ENCODE data around the gene EML1. TPM values are rescaled to one million over a fixed set of nuclear protein-coding genes. Genes with fewer than 3 reads are reported as not detected.

Gene EML1
- total and polyA plus RNA-seq, 2 of the 13 experiments (the other 11 are each of a cell fraction or from before 2014, with no cell fraction given), result 0.59 to 1.7 TPM

- H3K27me3 ChIP-seq (ENCODE audit: control insufficient read depth in 1 of 2, insufficient read depth in 2 of 2, low read length in 2 of 2), result peaks cover 3 to 47% of the 10 kb centered on the region in 2 experiments; a peak in 3 of 5 replicates
- ChIA-PET CTCF (ENCODE audit: low intra/inter-chr PET ratio, low total read pairs) (no interaction called here), POLR2A (no interaction called here)
- DNase-seq (ENCODE audit: low spot score) (no peak), ATAC-seq (no peak), FAIRE-seq (no peak)
- H3K36me3 ChIP-seq (replicated peaks in 1 of 2; ENCODE audit: control insufficient read depth in 1 of 2, insufficient read depth in 2 of 2, low read length in 2 of 2), result no peaks in the 10 kb centered on the region
- no peak overlapping the region for H3K27ac ChIP-seq (ENCODE audit: extremely low read length, insufficient read depth, low read length)
- no TSS peak for BruUV-seq (replicated peaks)
- peaks cover 9% of the 10 kb centered on the region; the same call in 1 of the 2 replicates for H3K4me1 ChIP-seq (ENCODE audit: insufficient read depth, low read length)
- intact Hi-C loops (cut with micrococcal nuclease; ENCODE audit: unreplicated experiment), result no loop called here
- no peaks in the 10 kb centered on the region for H4K20me1 ChIP-seq (ENCODE audit: insufficient read depth, low read length)
- H3K9me3 ChIP-seq (ENCODE audit: low read length), result no peaks in the 10 kb centered on the region
- H2AFZ ChIP-seq (ENCODE audit: low read length), result no peak overlapping the region
- no peak overlapping the region for H3K4me2 ChIP-seq (ENCODE audit: low read depth, low read length)
- in situ Hi-C loops (cut with HindIII; ENCODE audit: extremely low pct_ligation_motif_present, low pct_unique_long_range_greater_than_20kb), result no loop called here
- TF ChIP-seq NR3C1 (CRISPR knock-in tag; IDR thresholded peaks at IDR 0.05), result no peak
- no peak for TF ChIP-seq CEBPZ (IDR thresholded peaks at IDR 0.05; ENCODE audit: low read length)
- no peak for TF ChIP-seq ZEB1 (IDR thresholded peaks at IDR 0.05; ENCODE audit: insufficient replicate concordance, low read depth)
- no peak for TF ChIP-seq SP2 (CRISPR knock-in tag; IDR thresholded peaks at IDR 0.05)
- TF ChIP-seq ZZZ3 (CRISPR knock-in tag; IDR thresholded peaks at IDR 0.05; ENCODE audit: borderline replicate concordance), result no peak
- TF ChIP-seq RCOR2 (CRISPR knock-in tag; IDR thresholded peaks at IDR 0.05), result no peak
- no peak for TF ChIP-seq HMGA1 (CRISPR knock-in tag; conservative IDR thresholded peaks at IDR 0.05)
- no peak for TF ChIP-seq KLF12 (CRISPR knock-in tag; IDR thresholded peaks at IDR 0.05; ENCODE audit: borderline replicate concordance)
- TF ChIP-seq PRDM15 (CRISPR knock-in tag; IDR thresholded peaks at IDR 0.05), result no peak
- no peak overlapping the region for H3K4me3 ChIP-seq (replicated peaks in 1 of 3; ENCODE audit: insufficient read depth in 1 of 3, low read depth in 2 of 3, low read length in 3 of 3)
- WGBS (ENCODE audit: low lambda C conversion rate), result 33% methylated on average over 3 of the region's 9 CpGs
- no peak overlapping the region for H3K9ac ChIP-seq (ENCODE audit: insufficient read depth, low read depth, low read length)
- no peaks in the 10 kb centered on the region for H3K79me2 ChIP-seq (ENCODE audit: insufficient read depth, low read length)
Measured at GRCh38 chr14:99759546-99759925, 33.7 kb upstream of the EML1 start.
